T-helper 2 cell (primary cell): Measurements from ENCODE around the gene CD248.
"Not testable (repeated sequence)": the region's sequence is repeated elsewhere in the genome, so short reads cannot be mapped to it uniquely, and the experiment has no call there.

Experiments used
- DNase-seq, 5 experiments: peaks; one replicate each; pipeline versions ENCODE4 v3.0.0 to v3.0.0-alpha.2; 2012 to 2022
- total RNA-seq, 2 donors: gene quantifications; one replicate each; lab custom pipeline; 2026; lab: John Stamatoyannopoulos, UW

The CD248 gene
- total RNA-seq = 0 to 0.34 reads per million in 2 donors

GRCh38 chr11:66316849-66317251, at the start of gene CD248:
TSS of gene CD248 (minus strand) at chr11:66317044. CDS start at chr11:66317027, 17 bp downstream.
- DNase-seq = no peak

GRCh38 chr11:66365711-66366619, 49.1 kb upstream of the CD248 start:
- DNase-seq = no peak

DNA sequence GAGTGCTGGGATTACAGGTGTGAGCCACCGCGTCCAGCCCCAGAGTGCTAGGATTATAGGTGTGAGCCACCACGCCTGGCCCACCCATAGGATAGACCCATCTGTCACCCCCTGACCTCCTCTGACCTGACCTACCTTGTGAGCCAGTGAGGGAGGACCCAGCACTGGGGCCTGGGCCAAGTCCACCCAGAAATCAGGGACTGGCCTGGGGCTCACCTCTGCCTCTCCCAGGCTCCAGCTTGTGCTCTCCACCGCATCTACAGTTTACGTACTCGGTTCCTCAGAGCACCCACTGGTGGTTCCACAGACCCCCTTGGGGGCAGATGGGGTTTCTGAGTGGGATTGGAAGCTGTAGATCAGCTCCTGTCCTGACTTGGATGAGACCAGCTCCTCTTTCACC, 48.3 kb upstream of the CD248 start:
- no peak for DNase-seq

GRCh38 chr11:66363805-66364535, 47.1 kb upstream of the CD248 start:
- peak; percentile 24 to 67 (median 50) for DNase-seq

- DNase-seq = no peak
Measured at GRCh38 chr11:66363187-66363601, 46.4 kb upstream of the CD248 start.

GRCh38 chr11:66362481-66363147, 45.8 kb upstream of the CD248 start:
- DNase-seq = no peak

- DNase-seq = no peak
Measured at GRCh38 chr11:66361502-66361941, 44.7 kb upstream of the CD248 start.

DNA sequence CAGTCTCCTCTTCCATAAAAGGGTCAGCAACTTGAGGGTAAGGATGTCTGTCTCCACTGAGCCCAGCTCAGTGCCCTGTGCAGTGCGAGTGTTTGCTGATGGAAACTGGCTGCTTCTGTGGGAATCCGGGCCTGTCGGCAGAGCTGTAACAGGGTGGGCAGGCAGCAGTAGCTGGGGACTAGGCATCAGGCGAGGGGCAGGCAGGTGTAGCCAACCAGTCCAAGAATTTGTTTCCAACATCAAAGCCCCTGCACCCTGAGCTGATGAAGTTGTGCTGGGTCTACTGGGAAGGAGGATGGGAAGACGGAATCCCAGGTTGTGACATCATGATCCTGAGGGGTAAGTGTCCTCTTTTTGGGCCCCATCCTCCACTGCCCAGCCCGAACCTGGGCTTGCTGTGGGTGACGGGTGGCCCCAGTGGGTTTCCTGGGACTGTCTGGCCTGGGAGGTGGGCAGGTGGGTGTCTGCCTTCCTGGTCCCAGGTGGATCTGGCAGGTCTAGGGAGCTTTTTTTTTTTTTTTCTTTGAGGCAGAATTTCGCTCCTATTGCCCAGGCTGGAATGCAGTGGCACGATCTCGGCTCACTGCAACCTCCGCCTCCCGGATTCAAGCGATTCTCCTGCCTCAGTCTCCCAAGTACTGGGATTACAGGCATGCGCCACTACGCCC, 43.7 kb upstream of the CD248 start:
- no peak for DNase-seq

- no peak for DNase-seq
Measured at GRCh38 chr11:66359662-66360087, 42.8 kb upstream of the CD248 start.

DNA sequence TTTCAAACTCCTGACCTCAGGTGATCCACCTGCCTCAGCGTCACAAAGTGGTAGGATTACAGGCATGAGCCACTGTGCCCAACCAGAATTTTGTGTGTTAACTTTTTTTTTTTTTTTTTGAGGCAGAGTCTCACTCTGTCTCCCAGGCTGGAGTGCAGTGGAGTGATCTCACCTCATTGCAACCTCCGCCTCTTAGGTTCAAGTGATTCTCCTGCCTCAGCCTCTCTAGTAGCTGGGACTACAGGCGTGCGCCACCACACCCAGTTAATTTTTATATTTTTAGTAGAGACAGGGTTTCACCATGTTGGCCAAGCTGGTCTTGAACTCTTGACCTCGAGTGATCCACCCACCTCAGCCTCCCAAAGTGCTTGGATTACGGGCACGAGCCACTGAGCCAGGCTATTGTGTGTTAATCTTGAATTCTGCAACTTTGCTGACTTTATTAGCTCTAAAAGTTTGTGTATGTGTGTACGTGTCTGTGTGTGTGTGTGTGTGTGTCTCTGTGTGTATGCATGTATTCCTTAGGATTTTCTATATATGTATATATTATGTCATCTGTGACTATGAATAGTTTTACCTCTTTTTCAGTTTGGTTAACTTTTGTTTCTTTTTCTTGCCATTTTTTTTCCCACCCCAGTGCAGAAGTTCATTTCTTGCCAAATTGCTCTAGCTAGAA, 33.9 kb upstream of the CD248 start:
- not testable (repeated sequence) for DNase-seq

GRCh38 chr11:66349084-66349386, 32.2 kb upstream of the CD248 start:
- DNase-seq = no peak

DNA sequence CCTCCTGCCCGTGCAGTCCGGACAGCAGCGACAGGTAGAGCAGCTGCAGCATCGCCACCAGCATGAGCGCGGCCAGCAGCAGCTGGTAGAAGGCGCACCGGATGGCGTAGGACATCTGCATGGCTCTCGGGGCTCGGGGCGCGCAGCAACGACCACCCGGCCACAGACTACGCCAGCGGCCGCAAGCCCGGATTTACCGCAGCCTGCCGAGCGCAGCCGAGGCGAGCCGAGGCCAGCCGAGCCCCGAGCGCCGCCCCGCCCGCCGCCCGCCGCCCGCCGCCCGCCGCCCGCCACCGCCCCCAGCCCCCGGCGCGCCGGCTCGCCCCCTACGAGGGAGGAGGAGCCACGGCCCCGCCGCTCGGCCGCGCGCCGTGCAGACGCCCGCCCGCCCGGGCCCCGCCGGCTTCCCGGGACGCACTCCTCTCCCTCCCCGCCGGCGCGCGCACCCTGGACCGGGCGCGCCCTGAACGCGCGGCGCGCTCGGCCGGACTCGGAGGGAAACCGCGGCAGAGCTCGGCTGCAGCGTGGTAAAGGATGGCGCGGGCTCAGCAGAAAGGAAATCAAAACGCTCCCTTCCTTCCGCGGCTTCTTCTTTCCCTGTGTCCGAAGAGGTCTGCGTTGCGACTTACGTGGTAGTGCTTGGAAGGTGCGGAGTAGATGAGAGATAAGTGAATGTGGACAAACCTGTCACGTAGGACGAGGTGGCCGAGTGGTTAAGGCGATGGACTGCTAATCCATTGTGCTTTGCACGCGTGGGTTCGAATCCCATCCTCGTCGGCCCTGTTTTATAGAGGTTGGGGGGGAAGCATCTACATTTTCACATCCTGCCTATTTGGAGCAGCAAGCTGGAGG, 30.8 kb upstream of the CD248 start, which contains the start of gene B4GAT1:
TSS of gene B4GAT1 (minus strand) at position 205 of the 852 bp plus-strand sequence. CDS start at position 121, 84 bp downstream.
- peak; percentile 40 to 81 (median 74) for DNase-seq

- no peak for DNase-seq
Measured at GRCh38 chr11:66346476-66347424, 29.9 kb upstream of the CD248 start.

DNA sequence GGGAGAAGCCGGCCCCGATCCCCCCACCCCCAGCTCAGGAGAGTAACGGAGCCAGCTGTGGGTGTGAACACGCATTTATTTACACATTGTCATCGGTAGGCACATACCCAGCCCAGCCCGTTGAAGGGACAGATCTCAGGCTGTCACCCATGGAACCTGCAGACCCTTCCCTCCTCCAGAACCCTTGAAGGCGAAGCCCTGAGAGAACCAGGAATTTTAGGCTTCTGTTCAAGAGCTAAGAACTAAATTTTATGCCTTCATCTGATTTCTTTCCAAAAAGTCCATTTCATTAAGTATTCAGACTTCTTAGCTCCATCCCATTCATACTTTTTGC, 28.4 kb upstream of the CD248 start:
- no peak for DNase-seq

GRCh38 chr11:66344550-66345315, 27.9 kb upstream of the CD248 start, which contains the start of gene BRMS1:
TSS of gene BRMS1 (minus strand) at chr11:66345104. CDS start at chr11:66342234, 2,870 bp downstream.
- DNase-seq = peak; percentile 89 to 97 (median 95)

- no peak for DNase-seq
Measured at GRCh38 chr11:66343176-66343575, 26.3 kb upstream of the CD248 start.

- DNase-seq = no peak
Measured at GRCh38 chr11:66341502-66342126, 24.8 kb upstream of the CD248 start.
